GM04503 (cell line): Measurements from ENCODE around the gene RBPMS2.

Source experiments
- DNase-seq: peaks from one replicate; pipeline ENCODE4 v3.0.0-alpha.2; 2012; ENCODE audit warnings: low read depth

The RBPMS2 gene

GRCh38 chr15:64720188-64720587, 55.2 kb downstream of the RBPMS2 start:
- no peak for DNase-seq

- no peak for DNase-seq
These were observed 57.5 kb downstream of the RBPMS2 start for GRCh38 chr15:64717735-64718495.

DNA sequence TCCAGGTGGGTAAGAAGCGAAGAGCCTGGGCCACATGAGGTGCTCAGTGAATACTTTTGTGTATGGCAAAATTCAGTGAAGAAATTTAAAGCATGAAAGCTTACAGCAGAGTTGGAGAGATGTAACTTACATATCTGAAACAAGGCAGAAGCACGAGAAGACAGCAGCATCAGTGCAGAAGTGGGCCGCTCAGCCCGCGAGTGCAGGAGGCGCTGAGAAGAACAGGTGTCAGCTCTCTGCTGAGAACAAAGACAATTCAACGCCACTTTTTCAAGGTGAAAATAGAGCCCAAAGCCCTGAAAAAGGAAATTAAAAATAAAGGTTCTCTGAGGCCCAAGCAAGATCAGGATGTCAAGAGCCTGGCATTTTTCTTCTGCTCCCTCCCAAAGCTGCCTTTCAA, 58.3 kb downstream of the RBPMS2 start:
- no peak for DNase-seq

DNA sequence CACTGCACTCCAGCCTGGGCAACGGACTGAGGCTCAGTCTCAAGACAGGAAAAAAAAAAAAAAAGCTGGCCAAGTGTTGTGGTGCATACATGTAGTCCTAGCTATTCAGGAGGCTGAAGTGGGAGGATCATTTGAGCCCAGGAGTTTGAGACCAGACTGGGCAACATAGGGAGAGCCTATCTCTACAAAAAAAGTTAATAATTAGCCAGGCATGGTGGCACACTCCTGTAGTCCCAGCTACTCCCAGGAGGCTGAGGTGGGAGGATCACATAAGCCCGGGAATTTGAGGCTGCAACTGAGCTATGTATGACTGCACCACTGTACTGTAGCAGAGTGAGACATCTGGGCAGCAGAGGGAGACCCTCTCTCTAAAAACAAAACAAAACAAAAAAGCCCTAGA, 58.9 kb downstream of the RBPMS2 start:
- DNase-seq: no peak

DNA sequence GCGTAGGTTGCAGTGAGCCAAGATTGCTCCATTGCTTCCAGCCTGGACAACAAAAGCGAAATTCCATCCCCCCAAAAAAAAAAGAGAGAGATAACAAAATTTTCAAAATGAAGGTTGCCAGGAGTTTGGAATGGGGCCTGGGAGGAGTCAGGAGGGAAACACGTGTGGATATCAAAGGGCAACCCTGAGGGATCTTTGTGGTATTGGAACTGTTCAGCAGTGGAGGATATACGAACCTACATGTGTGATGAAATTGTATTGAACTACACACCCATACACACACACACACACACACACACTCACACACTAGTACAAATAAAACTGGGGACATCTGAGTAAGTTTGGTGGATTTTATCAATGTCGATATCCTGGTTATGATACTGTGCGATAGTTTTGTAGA, 61.8 kb downstream of the RBPMS2 start:
- no peak for DNase-seq

- DNase-seq: no peak
These were observed 63.0 kb downstream of the RBPMS2 start for GRCh38 chr15:64712353-64712752.

- DNase-seq: no peak
These were observed 64.5 kb downstream of the RBPMS2 start for GRCh38 chr15:64710676-64711428.

- no peak for DNase-seq
These were observed 69.1 kb downstream of the RBPMS2 start for GRCh38 chr15:64706011-64706911.

DNA sequence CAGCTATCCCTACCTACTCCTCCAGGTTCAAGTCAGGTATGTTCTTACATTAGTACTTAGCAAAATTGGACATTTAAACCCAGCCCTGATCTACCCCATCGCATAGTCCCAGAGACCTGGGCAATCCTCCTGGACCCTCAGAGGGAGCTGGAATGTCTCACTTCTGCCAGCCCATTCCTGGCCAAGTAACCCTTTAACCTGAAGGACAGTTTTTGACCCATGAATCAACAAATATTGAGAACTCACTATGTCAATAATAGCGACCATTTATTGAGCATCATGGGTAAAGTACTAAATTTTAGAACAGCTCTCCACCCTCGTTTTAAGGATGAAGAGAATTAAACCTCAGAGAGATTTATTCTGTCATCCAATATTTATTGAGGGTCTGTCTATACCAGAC, 70.4 kb downstream of the RBPMS2 start:
- no peak for DNase-seq

DNA sequence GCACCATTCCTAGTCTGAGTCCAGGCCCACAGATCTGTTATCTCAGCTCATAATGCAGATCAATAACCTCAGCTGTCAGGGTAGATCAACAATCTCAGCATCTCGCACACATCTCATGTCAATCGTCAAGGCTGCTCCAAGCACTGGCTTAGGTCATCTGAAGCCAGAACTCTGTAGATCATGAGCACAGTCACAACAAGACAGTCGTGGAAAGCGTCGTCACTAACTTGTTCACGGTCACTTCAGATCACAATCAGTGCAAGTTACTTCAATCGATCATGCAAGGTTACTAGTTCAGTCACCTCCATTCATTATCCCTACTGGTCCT, 71.8 kb downstream of the RBPMS2 start:
- no peak for DNase-seq

- peak; percentile 38 for DNase-seq
These were observed 72.4 kb downstream of the RBPMS2 start for GRCh38 chr15:64702816-64703631.

DNA sequence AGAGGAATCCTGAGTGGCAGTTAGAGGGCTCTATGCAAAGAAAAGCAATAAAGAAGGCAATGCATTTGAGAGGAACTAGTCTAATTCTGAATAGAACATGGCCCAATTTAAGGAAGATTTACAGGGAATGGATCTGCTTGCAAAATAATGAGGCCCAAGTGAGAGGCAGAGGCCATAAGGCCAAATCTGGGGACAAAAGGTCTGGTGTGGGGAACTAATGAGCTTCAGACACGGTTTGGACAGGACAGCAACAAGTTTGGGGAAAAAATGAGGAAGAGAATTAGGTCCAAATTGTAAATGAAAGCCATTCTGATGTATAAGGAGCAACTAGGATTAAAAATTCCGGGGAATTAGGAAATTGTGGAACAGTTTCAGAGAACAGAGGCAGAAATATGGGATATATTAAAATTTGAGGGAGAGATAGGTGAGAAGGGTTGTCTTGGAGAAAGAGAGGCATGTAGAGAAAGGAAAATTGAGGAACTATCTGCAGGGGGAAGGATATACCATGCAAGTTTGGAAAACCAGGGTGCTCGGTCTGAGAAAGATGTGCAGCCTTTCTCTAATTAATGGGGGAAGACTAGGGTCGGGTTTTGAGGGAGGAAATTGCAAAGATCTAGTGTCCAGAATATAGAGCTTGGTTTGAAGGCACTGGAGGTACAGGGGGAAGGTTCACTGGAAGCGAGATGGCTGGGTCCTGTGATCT, 73.8 kb downstream of the RBPMS2 start:
- DNase-seq: no peak

DNA sequence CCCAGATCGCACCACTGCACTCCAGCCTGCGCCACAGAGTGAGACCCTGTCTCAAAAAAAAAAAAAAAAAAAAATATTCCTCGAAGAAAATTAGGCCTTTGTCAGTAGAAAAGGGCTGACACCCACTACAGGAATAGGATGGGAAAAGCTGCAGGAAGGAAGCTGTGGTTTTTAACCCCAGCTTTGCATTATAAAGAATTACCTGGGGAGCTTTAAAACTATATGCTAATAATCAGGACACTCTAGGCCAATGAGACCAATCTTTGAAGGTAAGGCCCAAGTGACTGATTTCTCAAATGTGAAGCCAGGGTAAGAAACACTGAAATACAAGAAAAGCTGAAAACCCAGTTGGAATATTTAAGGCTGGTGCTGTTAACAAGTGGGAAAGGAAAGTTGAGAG, 74.3 kb downstream of the RBPMS2 start:
- no peak for DNase-seq

DNA sequence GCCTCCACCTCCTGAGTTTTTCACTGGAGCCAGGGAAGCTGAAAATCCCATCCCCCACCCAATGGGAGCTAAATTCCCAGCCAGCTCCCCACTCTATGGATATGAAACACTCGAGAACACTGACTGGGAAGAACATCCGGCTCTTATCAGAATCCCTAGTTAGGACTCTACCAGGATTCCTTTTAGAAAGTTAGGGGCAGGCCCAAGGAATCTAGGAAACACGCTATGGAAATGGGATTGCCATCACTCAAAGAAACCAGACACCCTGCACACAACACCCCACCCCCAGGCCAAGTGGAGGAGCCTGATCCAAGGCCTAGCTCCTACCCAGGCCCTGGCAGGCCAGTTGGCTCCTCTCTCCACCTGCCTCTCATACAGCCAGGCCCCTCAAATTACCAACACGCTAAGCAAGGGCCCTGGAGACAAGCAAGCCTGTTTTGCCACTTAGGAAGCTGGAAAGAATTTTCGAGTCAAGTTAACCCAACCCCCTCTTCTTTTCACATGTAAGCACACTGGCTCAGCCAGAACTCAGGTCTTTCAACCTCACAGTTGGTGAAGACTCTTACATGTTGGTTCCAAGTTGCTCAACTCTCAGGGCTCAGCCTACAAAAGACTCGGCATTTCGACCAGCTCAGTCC, 75.5 kb downstream of the RBPMS2 start:
- DNase-seq: no peak

DNA sequence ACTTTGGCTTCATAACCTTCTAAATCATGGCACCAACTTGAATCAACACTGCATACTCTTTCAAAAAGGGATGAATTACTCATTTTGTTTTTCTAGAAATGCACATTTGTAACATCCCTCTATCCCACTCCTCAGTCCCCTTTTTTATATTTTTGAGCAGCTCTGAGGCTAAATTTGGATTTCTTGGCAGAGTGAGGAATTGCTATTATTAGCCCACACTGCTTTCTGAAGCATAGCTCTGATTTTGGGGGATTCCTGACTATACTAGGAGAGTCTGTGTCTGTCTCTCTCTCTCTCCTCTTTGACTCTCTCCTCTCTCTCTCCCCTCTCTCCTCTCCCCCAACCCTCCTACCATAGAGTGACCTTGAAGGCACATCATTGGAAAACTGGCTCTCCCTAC, 76.6 kb downstream of the RBPMS2 start:
- DNase-seq: no peak

- no peak for DNase-seq
These were observed 77.4 kb downstream of the RBPMS2 start for GRCh38 chr15:64697911-64698369.

- no peak for DNase-seq
These were observed 78.9 kb downstream of the RBPMS2 start for GRCh38 chr15:64696481-64696880.

- DNase-seq: no peak
These were observed 79.8 kb downstream of the RBPMS2 start for GRCh38 chr15:64695561-64695992.

- no peak for DNase-seq
These were observed 80.6 kb downstream of the RBPMS2 start for GRCh38 chr15:64694816-64695215.

GRCh38 chr15:64693134-64693533, 82.3 kb downstream of the RBPMS2 start:
- peak; percentile 80 for DNase-seq
